ENCODE results near the gene OR11G2.
"Not testable (repeated sequence)": the region's sequence is repeated elsewhere in the genome, so short reads cannot be mapped to it uniquely, and the experiment has no call there.

Gene OR11G2, protein sequence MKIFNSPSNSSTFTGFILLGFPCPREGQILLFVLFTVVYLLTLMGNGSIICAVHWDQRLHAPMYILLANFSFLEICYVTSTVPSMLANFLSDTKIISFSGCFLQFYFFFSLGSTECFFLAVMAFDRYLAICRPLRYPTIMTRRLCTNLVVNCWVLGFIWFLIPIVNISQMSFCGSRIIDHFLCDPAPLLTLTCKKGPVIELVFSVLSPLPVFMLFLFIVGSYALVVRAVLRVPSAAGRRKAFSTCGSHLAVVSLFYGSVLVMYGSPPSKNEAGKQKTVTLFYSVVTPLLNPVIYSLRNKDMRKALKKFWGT

GRCh38 chr14:20190596-20190995 is at the start of gene OR11G2:
OR11G2 (plus strand) TSS chr14:20190896; CDS start chr14:20197438, 6,542 bp downstream.
- DNase-seq: no peak

- no peak for DNase-seq
These were observed 46.8 kb upstream of the OR11G2 start for GRCh38 chr14:20143911-20144310.

DNA sequence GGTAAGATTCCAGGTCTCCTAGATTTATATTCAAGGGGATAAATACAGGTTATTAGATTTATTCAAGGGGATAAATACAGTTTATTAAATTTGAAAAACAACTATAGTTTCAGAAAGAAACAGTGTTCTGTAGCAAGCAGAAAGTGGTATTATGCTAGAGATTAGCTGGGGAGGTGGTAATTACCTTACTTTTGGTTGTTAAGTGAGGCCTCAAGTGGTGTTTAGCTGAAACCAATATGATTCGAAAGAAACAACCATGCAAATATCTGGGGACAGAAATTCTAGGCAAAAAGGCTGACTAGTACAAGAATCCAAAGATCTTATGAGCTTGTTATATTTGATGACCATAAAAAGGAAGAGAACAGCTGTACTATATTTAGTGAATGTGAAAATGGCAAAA is 45.9 kb upstream of the OR11G2 start:
- no peak for DNase-seq

- no peak for DNase-seq
These were observed 26.2 kb upstream of the OR11G2 start for GRCh38 chr14:20164462-20164861.

GRCh38 chr14:20167091-20167490 is 23.6 kb upstream of the OR11G2 start:
- no peak for DNase-seq

- DNase-seq: not testable (repeated sequence)
These were observed 20.8 kb upstream of the OR11G2 start for GRCh38 chr14:20169852-20170251.

DNA sequence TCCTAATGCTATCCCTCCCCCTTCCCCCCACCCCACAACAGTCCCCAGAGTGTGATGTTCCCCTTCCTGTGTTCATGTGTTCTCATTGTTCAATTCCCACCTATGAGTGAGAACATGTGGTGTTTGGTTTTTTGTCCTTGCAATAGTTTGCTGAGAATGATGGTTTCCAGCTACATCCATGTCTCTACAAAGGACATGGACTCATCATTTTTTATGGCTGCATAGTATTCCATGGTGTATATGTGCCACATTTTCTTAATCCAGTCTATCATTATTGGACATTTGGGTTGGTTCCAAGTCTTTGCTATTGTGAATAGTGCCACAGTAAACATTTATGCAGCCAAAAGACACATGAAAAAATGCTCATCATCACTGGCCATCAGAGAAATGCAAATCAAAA is 16.5 kb upstream of the OR11G2 start:
- not testable (repeated sequence) for DNase-seq

DNA sequence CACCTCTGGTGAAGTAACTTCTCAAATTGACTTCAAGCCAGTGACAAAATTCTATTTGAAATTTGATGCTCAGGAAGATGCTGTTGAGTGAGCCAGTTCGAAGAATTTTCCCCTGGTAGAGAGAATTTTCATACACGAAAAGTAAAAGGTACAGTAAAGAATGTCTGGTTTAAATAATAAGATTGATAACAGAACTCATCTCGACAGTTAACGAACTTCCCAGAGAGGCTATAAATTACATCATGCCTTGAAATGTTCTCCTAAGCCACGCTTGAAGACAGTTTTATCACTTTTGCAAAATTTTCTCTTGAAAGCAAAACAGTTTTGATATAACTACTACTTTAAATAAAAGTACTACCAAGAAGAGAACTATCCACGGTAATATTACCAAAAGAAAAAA is 14.4 kb upstream of the OR11G2 start:
- no peak for DNase-seq

- no peak for DNase-seq
These were observed 13.2 kb upstream of the OR11G2 start for GRCh38 chr14:20177433-20177974.

- DNase-seq: no peak
These were observed 11.5 kb upstream of the OR11G2 start for GRCh38 chr14:20179218-20179617.

- DNase-seq: no peak
These were observed 10.8 kb upstream of the OR11G2 start for GRCh38 chr14:20179880-20180279.

DNA sequence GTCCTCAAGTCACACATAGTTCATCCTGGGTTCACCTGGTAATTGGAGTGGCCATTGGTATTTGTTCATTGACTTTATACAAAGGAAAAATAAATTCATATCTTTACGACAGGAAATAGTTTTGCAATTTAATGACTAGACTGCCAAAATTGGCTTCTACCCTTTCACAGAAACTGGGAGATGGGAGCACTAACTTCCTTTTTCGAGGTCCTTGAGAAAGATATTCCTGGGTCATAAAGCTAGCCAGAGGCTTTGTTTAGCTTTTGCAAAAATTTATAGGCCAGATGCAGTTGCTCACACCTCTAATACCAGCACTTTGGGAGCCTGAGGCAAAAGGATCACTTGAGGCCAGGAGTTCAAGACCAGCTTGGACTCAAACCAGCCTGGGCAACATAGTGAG is 10.2 kb upstream of the OR11G2 start:
- DNase-seq: no peak

DNA sequence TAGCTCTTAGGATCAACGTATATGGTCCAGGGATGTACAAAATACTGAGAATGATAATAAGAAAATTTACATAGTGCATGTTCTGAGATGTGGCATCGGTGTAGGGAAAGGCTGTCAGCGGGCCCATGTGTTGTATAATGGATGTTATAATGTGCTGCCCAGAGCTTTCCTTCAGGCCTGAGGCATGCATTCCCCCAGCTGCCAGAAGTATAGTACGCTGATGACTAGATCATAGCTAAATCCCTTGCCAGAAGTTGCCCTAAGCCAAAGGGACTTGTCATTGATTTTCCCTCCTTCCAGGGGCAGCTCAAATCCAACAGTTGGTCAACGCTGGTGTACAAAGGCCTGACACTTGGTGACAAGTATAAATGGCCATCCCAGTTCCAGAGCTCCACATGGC is 6.5 kb upstream of the OR11G2 start:
- no peak for DNase-seq

- no peak for DNase-seq
These were observed 700 bp downstream of the OR11G2 start for GRCh38 chr14:20191396-20191795.

DNA sequence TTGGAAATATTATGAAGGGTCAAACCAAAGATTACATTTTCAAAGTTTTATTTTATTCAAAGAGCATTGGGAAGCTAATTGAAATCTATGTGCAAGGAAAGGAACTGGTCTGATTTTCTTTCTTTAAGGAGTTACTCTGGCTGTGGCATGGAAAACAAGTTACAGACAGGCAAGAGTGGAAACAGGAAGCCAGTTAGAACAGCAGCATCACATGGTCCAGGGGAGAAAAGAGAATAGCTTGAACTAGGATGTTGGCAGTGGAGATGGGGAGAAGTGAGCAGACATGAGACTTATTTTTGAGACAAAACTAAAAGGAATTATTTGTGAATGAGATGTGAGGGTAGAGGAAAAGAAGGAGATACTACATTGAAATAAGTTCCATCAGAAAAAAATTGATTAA is 3.4 kb downstream of the OR11G2 start:
- no peak for DNase-seq

- not testable (repeated sequence) for DNase-seq
These were observed 4.5 kb downstream of the OR11G2 start for GRCh38 chr14:20195170-20195569.

- no peak for DNase-seq
These were observed 5.2 kb downstream of the OR11G2 start for GRCh38 chr14:20195911-20196310.

- no peak for DNase-seq
These were observed 6.8 kb downstream of the OR11G2 start for GRCh38 chr14:20197459-20197858.

DNA sequence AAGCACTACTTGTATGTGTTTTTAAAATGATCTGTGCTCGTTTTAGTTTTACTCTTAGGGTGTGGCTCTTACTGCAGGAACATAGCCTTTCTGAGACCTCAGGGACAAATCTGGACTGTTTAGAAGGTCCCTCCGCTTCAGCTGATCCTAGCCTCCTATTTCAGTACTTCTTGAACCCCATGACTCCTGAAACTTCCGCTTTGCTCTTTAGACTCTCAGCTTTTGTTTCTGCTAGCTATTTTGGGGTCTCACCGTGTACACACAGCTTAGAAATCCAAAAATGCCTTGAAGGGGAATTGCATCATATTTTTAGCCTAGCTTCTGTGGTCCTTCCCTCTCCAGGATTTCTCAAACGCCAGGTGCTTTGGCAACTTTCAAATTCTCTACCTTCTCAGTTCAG is 8.3 kb downstream of the OR11G2 start:
- no peak for DNase-seq

GRCh38 chr14:20204721-20205120 is 14.0 kb downstream of the OR11G2 start:
- no peak for DNase-seq

DNA sequence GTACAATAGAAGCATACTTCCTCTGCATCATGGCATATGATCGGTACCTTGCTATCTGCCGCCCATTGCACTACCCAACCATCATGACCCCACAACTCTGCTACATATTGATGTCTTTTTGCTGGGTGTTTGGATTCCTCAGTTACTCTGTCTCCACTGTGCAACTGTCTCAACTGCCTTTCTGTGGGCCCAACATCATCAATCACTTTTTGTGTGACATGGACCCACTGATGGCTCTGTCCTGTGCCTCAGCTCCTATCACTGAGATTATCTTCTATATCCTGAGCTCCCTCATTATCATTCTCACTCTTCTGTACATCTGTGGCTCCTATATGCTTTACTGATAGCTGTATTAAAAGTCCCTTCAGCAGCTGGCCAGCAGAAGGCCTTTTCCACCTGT is 18.9 kb downstream of the OR11G2 start:
- DNase-seq: no peak

DNA sequence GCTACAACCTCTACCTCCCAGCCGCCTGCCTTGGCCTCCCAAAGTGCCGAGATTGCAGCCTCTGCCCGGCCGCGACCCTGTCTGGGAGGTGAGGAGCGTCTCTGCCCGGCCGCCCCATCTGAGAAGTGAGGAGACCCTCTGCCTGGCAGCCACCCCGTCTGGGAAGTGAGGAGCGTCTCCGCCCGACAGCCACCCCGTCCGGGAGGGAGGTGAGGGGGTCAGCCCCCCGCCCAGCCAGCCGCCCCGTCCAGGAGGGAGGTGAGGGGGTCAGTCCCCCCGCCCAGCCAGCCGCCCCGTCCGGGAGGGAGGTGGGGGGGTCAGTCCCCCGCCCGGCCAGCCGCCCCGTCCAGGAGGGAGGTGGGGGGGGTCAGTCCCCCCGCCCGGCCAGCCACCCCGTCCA is 21.7 kb downstream of the OR11G2 start:
- not testable (repeated sequence) for DNase-seq

DNA sequence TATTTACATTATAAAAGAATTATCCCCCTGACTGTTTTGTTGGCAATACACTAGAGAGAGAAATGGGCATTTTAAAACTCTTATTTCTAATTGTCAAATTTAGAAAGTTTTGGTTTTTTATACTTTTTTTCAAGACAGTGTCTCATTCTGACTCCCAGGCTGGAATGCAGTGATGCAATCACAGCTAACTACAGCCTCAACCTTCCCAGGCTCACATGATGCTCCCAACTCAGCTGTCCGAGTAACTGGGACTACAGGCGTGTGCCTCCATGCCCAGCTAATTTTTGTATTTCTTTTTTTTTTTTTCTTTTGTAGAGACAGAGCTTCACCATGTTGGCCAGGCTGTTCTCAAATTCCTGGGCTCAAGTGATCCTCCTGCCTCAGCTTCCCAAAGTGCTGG is 24.5 kb downstream of the OR11G2 start:
- DNase-seq: no peak

DNA sequence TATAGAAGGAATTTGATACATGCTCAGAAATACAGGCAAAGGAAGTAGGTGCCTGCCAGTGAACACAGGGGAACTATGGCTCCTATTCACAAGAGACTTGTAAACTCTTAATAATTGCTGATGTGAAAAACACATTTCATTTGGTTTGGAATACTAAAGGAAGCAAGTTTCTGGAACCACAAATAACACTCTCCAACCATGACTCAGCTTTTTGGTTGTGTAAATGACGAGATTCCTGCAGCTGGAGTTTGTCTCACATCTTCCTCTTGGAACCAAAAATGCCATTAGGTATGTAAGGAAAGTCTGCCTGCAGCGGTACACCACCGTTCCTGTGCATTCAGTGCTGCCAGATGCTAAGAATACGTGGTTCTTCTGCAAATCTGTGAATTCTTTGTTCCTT is 28.3 kb downstream of the OR11G2 start:
- no peak for DNase-seq

DNA sequence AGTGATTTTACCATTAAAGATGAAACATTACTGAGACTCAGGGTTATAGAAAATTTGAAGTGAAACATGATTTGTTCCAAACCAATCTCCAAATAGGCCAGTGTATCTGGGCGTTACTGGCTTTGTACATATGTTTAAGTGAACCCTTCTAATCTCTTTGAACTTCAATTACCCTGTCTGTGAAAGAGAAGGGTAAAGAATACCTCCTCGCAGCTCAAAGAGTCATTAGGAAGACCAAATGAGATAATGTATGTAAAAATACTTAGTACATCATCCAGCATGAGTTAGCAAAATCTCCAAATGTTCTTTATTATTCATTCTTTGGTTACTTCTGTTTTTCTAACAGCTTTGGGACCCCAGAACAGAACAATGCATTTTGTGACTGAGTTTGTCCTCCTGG is 32.7 kb downstream of the OR11G2 start, which contains the start of gene OR11H6:
TSS of gene OR11H6 (plus strand) at position 301 of the 400 bp plus-strand sequence. CDS start at position 301, 0 bp downstream.
- no peak for DNase-seq
